Activated T-cell treated with anti-CD3 and anti-CD28 coated beads, Interleukin-2, amount 50 U/mL, for 72 hours (primary cell): ENCODE measurements around the gene FARP2. TPM values are rescaled to one million over a fixed set of nuclear protein-coding genes. Genes with fewer than 3 reads are reported as not detected.

Experiments used
- ATAC-seq, 2 donors: fragments of 150-1000 bp; cut with Tn5 transposase; replicated peaks in 1 of 2; 2 replicates each; pipeline ENCODE4 v1.10.0; 2021; ENCODE audit warnings: moderate library complexity in 2 of 2, mild to moderate bottlenecking in 1 of 2
- DNase-seq, 2 donors: peaks; one replicate each; pipeline ENCODE4 v3.0.0; 2021 to 2022; ENCODE audit warnings: mixed read lengths in 1 of 2
- H3K27ac Mint-ChIP-seq: one replicate; pipeline ENCODE4 v1.8.0; 2022; ENCODE audit warnings: mild to moderate bottlenecking, moderate library complexity, mixed read lengths
- H3K27me3 Mint-ChIP-seq: one replicate; pipeline ENCODE4 v1.8.0; 2022; ENCODE audit warnings: low read depth, mixed read lengths
- H3K36me3 Mint-ChIP-seq, 2 donors: one replicate each; pipeline ENCODE4 v1.8.0; 2022; ENCODE audit warnings: mixed read lengths in 2 of 2, mild to moderate bottlenecking in 1 of 2; ENCODE audit not compliant: insufficient read depth in 2 of 2
- H3K4me1 Mint-ChIP-seq: one replicate; pipeline ENCODE4 v1.8.0; 2022; ENCODE audit warnings: low read depth, mixed read lengths
- H3K4me3 Mint-ChIP-seq, 2 donors: one replicate each; pipeline ENCODE4 v1.8.0; 2022; ENCODE audit warnings: mild to moderate bottlenecking in 2 of 2, mixed read lengths in 2 of 2, moderate library complexity in 2 of 2
- H3K9me3 Mint-ChIP-seq, 2 donors: one replicate each; pipeline ENCODE4 v1.8.0; 2022; ENCODE audit warnings: mixed read lengths in 2 of 2
- total RNA-seq, 2 donors: library from RNA; stranded (reverse); gene quantifications; one replicate each; pipeline ENCODE4 v1.2.3, GENCODE V29; 2022

FARP2 gene
- total RNA-seq, 2 donors from 2014 or later = 30.2 to 30.8 TPM

- no peaks in the 10 kb centered on the region for H3K4me1 Mint-ChIP-seq
- DNase-seq (no peak), ATAC-seq (no peak)
- no peaks in the 10 kb centered on the region for H3K9me3 Mint-ChIP-seq
- H3K36me3 Mint-ChIP-seq = peaks cover 0 to 6% of the 10 kb centered on the region in 2 donors
- H3K4me3 Mint-ChIP-seq = no peak overlapping the region
- no peak overlapping the region for H3K27ac Mint-ChIP-seq
- no peaks in the 10 kb centered on the region for H3K27me3 Mint-ChIP-seq
These were observed 141.1 kb downstream of the FARP2 start for GRCh38 chr2:241496904-241497877.

GRCh38 chr2:241498115-241499070, 142.3 kb downstream of the FARP2 start:
- Mint-ChIP-seq H3K27ac (no peak overlapping the region), H3K36me3 (peaks cover 0 to 4% of the 10 kb centered on the region in 2 donors), H3K4me3 (no peak overlapping the region), H3K4me1 (no peaks in the 10 kb centered on the region), H3K27me3 (no peaks in the 10 kb centered on the region), H3K9me3 (no peaks in the 10 kb centered on the region)
- ATAC-seq = no peak
- no peak for DNase-seq

- H3K27ac Mint-ChIP-seq = no peak overlapping the region
- no peaks in the 10 kb centered on the region for H3K9me3 Mint-ChIP-seq
- DNase-seq = no peak
- ATAC-seq = no peak
- H3K4me1 Mint-ChIP-seq = no peaks in the 10 kb centered on the region
- H3K4me3 Mint-ChIP-seq = no peak overlapping the region
- H3K36me3 Mint-ChIP-seq = peaks cover 0 to 3% of the 10 kb centered on the region in 2 donors
- no peaks in the 10 kb centered on the region for H3K27me3 Mint-ChIP-seq
These were observed 143.3 kb downstream of the FARP2 start for GRCh38 chr2:241499146-241499965.

GRCh38 chr2:241500016-241500415, 143.9 kb downstream of the FARP2 start:
- H3K27me3 Mint-ChIP-seq = no peaks in the 10 kb centered on the region
- H3K4me1 Mint-ChIP-seq = no peaks in the 10 kb centered on the region
- no peak overlapping the region for H3K4me3 Mint-ChIP-seq
- H3K27ac Mint-ChIP-seq = no peak overlapping the region
- H3K36me3 Mint-ChIP-seq = peaks cover 0 to 3% of the 10 kb centered on the region in 2 donors
- DNase-seq = no peak
- no peak for ATAC-seq
- no peaks in the 10 kb centered on the region for H3K9me3 Mint-ChIP-seq

- Mint-ChIP-seq H3K4me1 (no peaks in the 10 kb centered on the region), H3K27me3 (no peaks in the 10 kb centered on the region), H3K9me3 (no peaks in the 10 kb centered on the region), H3K27ac (no peak overlapping the region), H3K36me3 (peaks cover 0 to 3% of the 10 kb centered on the region in 2 donors), H3K4me3 (no peak overlapping the region)
- ATAC-seq (no peak), DNase-seq (no peak)
These were observed 144.4 kb downstream of the FARP2 start for GRCh38 chr2:241500431-241500975.

- Mint-ChIP-seq H3K4me3 (no peak overlapping the region), H3K27me3 (no peaks in the 10 kb centered on the region), H3K9me3 (no peaks in the 10 kb centered on the region), H3K36me3 (peaks cover 0 to 3% of the 10 kb centered on the region in 2 donors), H3K27ac (no peak overlapping the region), H3K4me1 (no peaks in the 10 kb centered on the region)
- ATAC-seq (no peak), DNase-seq (no peak)
These were observed 145.0 kb downstream of the FARP2 start for GRCh38 chr2:241501099-241501541.

- Mint-ChIP-seq H3K27me3 (no peaks in the 10 kb centered on the region), H3K36me3 (peaks cover 0 to 1% of the 10 kb centered on the region in 2 donors), H3K4me3 (no peak overlapping the region), H3K27ac (no peak overlapping the region), H3K9me3 (no peaks in the 10 kb centered on the region), H3K4me1 (peaks cover 4% of the 10 kb centered on the region)
- DNase-seq = no peak
- no peak for ATAC-seq
These were observed 145.5 kb downstream of the FARP2 start for GRCh38 chr2:241501551-241501950.

- H3K9me3 Mint-ChIP-seq = no peaks in the 10 kb centered on the region
- peaks cover 11% of the 10 kb centered on the region for H3K4me1 Mint-ChIP-seq
- ATAC-seq (no peak), DNase-seq (no peak)
- no peaks in the 10 kb centered on the region for H3K27me3 Mint-ChIP-seq
- no peaks in the 10 kb centered on the region for H3K36me3 Mint-ChIP-seq
- H3K27ac Mint-ChIP-seq = no peak overlapping the region
- H3K4me3 Mint-ChIP-seq = no peak overlapping the region
These were observed 146.2 kb downstream of the FARP2 start for GRCh38 chr2:241502281-241502680.

- Mint-ChIP-seq H3K4me3 (no peak overlapping the region), H3K9me3 (no peaks in the 10 kb centered on the region), H3K36me3 (no peaks in the 10 kb centered on the region), H3K4me1 (peaks cover 17% of the 10 kb centered on the region), H3K27me3 (no peaks in the 10 kb centered on the region), H3K27ac (no peak overlapping the region)
- no peak for ATAC-seq
- DNase-seq = no peak
These were observed 147.8 kb downstream of the FARP2 start for GRCh38 chr2:241503776-241504392.

GRCh38 chr2:241505086-241505780, 149.1 kb downstream of the FARP2 start:
- Mint-ChIP-seq H3K36me3 (no peaks in the 10 kb centered on the region), H3K27ac (peak overlapping the region; percentile 42), H3K4me3 (no peak overlapping the region), H3K27me3 (no peaks in the 10 kb centered on the region), H3K4me1 (peaks cover 26% of the 10 kb centered on the region), H3K9me3 (no peaks in the 10 kb centered on the region)
- DNase-seq (no peak), ATAC-seq (no peak)

- H3K4me3 Mint-ChIP-seq = no peak overlapping the region
- H3K27me3 Mint-ChIP-seq = no peaks in the 10 kb centered on the region
- ATAC-seq (no peak), DNase-seq (no peak)
- no peaks in the 10 kb centered on the region for H3K36me3 Mint-ChIP-seq
- no peaks in the 10 kb centered on the region for H3K9me3 Mint-ChIP-seq
- H3K27ac Mint-ChIP-seq = no peak overlapping the region
- peaks cover 26% of the 10 kb centered on the region for H3K4me1 Mint-ChIP-seq
These were observed 149.7 kb downstream of the FARP2 start for GRCh38 chr2:241505781-241506201.
